Measurements from ENCODE around the gene LRP1-AS.

The LRP1-AS gene

DNA sequence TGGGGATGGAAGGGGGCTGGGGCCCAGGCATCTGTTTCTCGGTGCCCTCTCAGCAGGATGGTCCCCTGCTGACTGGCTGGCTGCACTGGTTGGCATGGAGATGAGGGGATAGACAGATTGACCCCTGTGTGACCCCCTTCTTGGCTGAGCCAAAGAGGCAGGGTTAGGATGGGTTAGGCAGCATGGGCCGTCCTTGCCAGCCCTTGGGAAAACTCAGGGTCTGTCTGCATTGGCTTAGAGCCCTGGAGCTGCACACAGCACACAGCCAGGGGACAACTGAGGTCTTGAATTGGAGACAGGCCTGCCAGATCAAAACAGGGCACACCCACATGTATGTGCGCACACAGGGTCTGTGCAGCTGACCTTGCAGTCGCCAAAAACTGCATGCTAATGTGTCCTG lies 11.2 kb upstream of the LRP1-AS start:
- DNase-seq = no peak

DNA sequence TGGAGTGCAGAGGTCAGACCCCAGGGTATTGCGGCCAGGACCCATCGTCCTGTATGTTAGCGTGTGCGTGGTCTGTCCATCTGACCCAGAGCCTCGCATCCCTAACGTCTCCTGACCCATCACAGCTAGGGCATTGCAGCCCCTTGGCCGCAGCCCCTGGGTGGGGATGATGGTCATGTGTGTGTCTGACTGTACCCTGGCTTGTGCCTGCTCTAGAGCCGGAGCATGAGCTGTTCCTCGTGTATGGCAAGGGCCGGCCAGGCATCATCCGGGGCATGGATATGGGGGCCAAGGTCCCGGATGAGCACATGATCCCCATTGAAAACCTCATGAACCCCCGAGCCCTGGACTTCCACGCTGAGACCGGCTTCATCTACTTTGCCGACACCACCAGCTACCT lies 10.8 kb upstream of the LRP1-AS start:
- no peak for DNase-seq

DNA sequence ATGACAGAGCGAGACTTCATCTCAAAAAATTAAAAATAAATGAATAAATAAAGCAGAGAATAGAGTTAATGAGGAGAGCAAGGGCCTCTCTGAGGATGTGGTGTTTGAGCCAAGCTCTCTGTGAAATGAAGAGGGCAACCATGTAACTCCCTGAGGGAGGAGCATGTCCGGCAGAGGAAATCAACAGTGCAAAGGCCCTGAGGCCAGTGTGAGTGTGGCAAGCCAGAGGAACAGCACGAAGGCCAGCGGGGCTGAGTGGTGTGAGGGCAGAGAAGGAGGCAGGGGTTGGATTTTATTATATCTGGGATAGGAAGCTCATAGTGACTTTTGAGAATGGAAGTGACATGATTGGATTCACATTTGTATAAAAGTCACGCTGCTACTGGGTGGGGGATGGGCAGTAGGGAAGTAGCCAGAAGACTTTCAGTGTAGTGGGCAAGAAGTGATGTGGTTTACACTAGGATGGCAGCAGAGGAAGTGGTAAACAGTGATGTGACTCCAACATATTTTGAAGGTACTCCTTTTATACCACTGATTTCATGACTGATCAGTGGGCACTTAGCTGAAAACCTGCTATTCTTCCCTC lies 10.3 kb upstream of the LRP1-AS start:
- DNase-seq = no peak

DNA sequence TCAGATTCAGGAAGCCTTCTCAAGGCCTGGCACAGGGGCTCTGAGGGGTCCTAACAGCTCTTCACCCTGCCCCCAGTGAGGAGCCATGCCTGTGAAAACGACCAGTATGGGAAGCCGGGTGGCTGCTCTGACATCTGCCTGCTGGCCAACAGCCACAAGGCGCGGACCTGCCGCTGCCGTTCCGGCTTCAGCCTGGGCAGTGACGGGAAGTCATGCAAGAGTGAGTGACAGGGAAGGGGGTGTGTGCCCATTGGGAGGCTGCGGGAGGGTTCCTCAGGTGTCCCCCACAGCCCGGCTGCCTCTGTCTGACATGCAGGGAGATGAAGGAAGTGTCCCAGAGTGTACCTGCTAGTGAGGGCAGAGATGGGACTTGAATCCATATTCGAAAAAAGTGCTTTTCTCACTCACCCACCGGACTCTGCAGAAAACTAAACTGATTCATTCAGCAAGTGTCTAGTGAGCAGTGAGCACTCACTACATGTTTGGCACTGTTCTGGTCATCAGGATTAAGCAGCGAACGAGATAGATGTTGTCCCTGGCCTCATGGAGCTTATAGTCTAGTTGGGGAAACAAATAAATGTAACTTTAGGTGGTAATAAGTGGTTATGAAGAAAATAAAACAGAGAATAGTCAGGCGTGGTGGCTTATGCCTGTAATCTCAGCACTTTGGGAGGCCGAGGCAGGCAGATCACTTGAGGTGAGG lies 9.4 kb upstream of the LRP1-AS start:
- no peak for DNase-seq

DNA sequence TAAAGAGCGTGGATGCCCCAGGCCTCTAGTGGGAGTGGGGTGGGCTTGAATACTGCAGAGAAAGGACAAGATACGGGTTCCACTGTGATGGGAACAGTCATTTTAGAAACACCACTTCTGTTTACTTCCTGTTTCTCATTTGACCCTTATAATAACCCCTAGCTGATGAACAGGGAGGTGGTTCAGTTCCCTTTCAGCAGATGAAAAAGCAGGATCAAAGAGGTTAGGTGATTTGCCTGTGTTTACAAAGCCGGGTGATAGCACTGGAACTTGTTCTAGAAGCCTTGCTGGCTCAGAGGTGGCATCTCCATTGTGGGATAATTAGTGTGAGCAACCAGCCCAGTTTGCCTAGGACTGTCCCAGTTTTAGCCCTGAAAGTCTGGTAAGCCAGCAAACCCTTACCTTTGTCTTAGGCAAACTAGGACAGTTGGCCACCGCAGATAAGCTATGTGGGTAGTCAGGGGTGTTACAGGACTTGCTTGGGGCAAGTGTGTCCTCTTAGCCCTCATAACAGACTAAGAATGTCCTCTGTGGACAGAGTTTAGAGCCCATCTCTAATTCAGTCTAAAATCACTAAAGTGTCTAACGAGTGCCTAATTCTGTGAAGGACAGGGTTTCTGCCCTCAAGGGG lies 7.5 kb upstream of the LRP1-AS start:
- no peak for DNase-seq

DNA sequence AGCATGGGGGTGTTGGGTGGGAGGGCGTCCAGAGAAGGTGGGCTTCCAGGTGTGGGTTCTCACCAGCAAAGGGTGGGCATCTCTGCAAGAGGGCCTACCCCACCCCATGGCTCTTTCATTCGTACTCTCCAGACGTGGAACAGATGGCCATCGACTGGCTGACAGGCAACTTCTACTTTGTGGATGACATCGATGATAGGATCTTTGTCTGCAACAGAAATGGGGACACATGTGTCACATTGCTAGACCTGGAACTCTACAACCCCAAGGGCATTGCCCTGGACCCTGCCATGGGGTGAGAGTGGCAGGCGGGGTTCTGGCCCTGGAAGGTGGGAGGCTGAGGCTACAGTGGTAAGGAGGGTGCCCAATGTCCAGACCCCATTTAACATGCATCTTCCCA lies 6.7 kb upstream of the LRP1-AS start:
- DNase-seq = no peak

DNA sequence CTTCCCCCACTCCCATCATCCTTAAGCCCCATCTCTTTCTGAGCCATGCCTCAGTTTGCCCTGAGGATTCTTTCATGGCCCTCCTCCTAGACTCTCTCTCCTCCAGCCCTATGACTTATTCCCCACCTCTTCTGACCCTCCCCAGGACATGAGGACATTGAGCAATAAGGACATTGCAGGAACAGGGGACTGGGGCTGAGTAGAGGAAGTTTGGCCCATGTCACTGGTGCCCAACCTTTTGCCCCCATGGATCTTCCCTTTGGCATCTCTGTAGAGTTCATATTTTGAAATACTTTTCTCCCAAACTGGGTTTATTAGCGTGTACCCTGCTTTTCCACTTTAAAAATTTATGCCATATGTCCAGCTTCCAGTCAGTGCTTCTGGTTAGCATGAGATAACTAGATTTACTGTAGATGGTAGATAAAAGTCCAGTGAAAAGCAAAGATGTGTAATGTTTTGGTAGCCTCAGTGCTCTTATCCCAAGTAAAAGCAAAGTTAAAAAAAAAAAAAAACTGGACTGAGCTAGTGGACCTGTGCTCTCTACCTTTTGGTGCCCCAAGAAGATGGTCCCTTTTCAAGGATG lies 6.1 kb upstream of the LRP1-AS start:
- DNase-seq = no peak

DNA sequence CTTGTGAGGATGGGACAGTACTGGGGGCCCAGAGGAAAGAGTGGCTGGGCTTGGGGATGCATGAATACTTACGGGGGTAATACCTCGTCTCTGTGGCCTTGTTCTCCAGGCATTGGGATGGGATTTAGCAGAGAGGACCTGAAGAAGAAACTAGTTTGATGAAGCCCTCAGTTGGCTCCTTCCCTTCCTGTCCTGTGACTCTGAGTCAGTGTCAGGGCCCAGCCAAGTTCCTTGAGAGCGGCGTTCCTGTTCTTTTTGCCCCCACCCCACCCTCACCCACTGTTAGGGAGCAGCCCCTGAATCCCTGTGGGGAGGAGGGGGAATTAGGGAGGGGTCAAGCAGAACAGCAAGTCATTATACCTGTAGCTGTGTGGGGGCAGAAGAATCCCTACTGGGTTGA lies 5.2 kb upstream of the LRP1-AS start:
- DNase-seq = no peak

DNA sequence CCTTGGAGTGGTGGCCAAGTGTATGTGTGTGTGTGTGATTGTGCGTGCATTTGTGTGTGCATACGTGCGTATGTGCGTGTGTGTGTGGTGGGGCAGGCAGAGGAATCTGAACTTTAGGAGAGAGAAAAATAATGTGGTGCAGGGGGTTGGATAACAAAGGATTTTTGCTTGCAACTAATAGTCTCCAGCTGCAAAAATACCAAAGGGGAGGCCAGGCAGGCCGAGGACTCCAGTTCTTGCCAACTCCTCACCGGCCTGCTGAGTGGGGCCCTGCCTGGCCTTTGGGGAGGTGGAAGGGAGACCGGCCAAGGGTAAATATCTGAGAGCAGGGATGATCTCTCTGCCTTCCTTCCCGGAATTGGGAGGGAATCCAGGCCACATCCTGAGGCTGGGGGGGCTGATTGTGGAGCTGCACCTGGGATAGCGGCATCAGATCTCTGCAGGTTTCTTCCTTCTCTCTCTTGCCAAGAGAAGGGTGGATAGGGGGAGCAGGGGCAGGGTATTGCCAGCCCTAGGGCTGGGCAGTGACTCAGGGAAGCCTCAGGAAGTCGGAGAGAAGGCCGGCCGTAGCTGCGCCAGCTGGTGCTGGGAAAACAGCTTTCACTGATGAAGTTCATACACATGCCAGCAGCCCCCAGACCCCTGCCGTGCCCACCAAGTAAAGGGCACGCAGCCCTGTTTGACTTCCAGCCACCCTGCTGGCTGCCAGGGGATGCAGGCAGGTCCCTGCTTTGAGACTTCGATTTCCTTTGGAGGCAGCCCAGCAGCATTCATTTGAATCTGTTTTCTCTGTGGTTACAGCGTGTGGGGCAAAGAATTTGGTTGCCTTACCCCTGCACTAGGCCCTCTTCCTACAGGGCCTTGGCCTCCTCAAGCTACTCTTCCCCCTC lies 4.6 kb upstream of the LRP1-AS start:
- DNase-seq = no peak

DNA sequence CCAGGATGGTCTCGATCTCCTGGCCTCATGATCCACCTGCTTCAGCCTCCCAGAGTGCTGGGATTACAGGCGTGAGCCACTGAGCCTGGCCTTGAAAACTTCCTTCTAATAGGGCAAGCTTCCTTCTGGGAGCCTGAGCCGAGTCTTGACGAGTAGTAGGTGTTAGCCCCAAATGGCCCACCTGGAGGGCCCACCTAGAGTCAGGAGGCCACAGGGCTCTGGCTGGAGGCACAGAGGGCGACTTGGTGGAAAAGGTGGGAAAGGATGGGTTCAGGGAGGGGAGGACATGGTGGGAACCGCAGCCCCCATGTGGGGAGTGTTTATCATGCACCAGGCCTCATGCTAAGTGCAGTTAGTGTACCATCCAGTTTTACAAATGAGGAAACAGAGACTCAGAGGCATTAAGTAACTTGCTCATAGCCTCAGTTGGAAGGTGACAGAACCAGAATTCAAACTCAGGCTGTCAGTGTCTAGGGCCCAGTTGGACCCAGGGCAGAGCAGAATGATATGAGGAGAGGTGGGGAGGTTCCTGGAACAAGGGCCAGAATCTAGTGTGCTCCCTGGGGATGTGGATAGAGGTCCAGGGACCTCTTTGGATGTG lies 3.1 kb upstream of the LRP1-AS start:
- no peak for DNase-seq

DNA sequence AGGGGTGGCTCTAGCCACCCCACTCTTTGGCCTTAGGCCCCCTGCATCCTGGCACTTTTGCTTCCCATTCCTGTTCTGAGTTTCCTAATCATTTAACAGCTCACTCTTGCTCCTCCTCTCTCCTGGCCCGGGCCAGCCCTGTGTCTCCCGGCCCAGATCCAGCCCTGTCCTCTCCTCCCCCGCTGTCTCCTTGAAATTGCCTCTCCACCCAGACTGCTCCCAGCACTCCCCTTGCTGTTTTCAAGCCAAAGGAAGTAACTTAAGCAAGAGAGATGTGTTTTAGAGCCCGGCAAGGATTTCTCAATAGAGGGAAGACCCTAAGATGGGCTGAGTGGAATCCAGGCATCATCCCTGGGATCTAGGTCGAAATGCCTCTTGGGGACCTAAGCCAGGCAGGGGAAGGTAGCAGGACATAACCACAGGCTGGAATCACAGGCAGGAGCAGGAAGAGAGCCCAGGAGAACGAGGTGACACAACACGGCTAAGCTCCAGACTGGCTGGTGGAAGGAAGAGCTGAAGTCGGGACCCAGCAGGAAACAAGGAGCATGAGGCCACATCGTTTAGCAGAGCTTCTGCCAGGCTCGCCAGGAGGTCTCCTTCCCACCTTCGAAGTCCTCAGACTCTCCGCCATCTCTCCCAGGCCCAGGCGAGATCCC lies 2.0 kb upstream of the LRP1-AS start:
- DNase-seq = no peak

DNA sequence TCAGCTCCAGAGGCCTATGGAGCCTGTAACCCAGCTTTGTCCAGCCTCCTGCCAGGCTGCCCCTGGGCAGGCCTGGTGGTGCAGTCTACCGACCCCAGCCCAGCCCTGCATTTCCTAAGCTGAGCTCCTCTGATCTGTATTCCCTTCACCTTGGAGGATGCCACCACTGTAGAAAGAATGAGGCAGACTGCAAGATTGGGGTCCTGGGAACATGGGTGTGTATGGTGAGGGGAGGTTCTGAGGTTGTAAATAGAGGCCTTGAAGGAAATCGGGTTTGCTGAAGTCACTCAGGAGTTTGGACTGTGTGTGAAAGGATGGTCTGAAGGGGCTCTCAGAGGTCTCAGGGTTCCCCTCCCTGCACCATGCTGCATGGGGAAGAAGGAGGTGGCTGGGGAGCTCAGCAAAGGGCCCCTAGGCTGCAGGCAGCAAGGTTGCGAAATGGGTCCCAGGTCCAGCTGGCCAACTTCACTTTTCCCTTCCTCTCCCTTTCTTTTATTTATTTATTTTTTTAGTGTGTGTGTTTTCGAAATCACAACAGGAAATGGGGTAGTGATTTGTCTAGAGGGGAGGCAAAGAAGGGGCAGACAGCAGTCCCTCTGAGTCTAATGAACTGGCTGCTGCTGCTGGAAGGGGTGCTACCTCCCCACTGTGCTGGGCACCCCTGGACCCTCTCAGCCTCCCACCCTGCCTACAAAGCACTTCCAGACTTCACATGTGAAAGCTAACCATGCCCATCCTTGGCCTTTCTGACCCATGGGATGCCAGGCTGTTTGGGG lies 1.2 kb upstream of the LRP1-AS start:
- DNase-seq = no peak

DNA sequence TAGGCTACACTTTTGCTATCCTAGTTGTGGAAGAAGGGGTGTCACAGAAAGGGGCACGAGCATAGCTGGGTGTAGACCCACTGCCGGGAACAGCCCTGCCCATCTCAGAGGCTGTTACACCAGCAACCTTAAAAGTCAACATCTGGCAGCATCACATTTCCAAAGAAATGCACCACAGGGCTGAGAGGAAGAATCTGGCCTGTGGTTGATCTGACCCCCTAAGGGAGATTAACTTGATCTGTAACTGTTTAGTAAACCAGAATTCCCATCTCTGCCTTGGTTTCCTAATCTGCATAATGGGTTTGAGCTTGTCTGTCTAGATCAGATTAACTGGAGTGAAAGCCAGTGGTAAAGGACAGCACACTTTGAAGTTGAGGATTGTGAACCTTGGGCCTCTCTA lies 1.3 kb downstream of the LRP1-AS start:
- DNase-seq = no peak

DNA sequence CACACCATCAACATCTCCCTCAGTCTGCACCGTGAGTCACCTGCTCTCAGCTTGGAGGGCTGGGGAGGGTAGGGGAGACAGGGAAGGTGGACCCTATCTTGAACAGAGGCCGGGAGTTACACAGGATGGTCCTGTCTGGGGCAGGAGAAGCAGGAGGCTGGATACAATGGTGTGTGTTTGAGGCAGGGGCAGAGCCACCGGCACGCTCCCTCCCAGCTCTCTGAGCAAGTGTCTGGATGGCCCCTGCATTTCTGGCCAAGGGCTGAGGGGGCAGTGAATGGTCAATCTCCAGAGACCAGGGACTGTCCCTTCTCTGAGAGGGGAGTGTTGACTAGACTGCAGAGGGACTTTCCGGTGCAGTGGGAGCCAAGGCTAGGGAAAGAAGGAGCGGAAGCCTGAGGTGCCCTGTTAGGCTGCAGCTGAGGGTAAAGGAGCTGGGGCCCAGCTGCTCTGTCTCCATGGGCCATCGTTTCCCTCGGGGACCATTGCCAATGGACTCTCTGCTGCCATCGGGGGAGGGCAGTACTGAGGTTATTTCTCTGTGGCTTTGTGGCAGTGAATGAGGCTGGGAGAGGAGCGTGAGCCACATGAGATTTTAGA lies 1.9 kb downstream of the LRP1-AS start:
- DNase-seq = no peak

DNA sequence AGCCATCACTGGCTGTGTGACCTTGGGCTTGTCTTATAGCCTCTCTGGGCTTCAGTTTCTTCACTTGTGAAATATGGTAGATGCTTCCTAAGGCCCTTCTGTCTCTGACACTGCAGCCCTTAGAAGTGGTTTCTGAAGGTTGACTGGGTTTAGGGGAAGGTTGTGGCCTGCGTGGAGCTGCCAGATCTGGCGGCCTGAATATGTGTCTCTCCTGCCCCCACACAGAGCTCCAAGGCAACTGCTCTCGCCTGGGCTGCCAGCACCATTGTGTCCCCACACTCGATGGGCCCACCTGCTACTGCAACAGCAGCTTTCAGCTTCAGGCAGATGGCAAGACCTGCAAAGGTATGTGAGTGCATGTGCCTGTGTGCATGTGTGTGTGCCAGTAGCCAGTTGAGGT lies 4.0 kb downstream of the LRP1-AS start:
- DNase-seq = no peak

DNA sequence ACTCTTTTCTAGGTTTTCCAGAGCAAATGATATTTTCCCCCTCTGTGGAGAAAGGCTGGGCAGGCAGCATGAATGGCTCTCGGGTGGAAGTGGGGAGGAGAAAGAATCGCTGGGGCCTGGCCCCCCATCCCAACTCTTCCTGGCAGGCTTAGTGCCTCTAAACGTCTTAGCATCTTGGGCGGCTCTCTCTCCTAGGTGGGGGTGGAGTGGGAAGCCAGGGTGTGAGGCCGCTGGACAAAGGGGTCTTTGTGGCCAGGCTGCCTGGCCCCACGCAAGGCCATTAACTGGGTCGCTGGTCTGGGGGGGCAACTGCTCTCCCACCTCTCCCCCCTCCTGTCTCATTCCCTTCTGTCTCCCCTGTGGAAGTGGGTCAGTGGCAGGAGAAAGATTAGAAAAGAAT lies 4.7 kb downstream of the LRP1-AS start:
- DNase-seq = no peak

DNA sequence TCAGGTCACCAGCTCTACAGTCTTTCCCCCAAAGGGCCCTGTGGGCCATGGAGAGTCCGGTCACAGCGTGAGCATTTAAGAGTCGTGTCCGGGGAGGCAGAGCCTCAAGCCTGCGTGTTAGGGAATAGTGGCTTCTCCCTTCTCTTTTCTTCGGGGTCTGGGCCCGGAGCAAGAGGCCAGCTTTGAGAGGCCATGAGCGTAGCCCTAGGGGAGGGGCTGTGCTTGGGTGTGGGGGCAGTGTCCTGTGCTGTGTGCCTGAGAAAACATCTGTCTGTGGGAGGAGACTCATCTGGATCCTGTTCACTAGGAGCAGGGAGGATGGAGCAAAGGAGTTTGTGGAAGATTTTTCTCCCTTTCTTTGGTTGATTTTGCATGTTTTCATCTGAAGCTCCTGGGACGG lies 5.3 kb downstream of the LRP1-AS start:
- no peak for DNase-seq

DNA sequence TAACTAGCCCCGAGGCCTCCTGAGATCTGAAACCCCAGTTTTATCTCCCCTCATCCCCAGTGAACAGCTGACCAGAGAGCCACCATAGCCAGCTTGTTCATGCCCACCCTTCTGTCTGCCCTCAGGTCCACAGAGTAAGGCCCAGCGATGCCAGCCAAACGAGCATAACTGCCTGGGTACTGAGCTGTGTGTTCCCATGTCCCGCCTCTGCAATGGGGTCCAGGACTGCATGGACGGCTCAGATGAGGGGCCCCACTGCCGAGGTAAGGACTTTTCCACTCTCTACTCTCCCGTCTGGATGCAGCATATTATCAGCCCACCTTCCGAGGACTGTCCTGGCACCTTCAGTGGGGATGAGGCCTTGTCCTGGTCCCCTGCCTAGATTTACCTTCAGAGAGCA lies 6.2 kb downstream of the LRP1-AS start:
- DNase-seq = no peak

DNA sequence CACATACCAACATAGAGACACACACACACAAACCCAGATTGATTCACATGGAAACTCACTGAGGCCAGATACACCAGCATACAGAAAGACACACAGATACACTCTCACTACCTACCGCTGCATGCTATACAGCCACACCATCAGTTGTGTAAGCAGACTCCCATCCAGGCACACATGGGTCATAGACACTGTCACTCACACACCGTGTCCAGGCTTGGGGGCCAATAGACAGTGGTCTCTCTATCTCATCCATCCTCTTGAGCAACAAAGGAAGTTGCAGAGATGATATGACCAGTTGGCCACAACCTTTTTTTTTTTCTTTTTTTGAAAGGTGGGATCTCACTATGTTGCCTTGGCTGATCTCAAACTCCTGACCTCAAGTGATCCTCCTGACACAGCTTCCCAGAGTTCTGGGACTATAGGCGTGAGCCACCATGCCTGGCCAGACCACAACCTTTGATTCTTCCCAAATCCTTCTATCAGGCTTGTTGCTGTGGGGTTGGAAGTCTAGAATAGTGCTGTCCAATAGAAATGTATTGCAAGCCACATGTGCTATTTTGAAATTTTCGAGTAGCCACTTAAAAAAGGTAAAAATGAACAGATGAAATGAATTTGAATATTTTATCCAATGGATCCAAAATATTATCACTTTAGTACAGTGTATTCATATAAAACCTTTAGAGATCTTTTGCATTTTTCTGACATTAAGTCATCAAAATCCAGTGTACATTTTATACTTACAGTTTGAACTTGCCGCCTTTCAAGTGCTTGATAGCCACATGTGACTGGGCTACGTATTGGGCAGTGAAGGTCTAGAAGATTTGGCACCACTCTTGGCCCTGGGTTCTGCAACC lies 7.4 kb downstream of the LRP1-AS start:
- DNase-seq = no peak

Measured in activated CD4-positive, alpha-beta T cell treated with anti-CD3 and anti-CD28 coated beads for 1 hour (primary cell).